NCI-H1930 (cell line): ENCODE results near the gene MAIP1.
"Not testable (repeated sequence)": the region's sequence is repeated elsewhere in the genome, so short reads cannot be mapped to it uniquely, and the experiment has no call there.

Experiments used
- DNase-seq, 2 experiments: peaks; one replicate each; lab custom pipeline; 2025; lab: John Stamatoyannopoulos, UW

MAIP1 gene, protein sequence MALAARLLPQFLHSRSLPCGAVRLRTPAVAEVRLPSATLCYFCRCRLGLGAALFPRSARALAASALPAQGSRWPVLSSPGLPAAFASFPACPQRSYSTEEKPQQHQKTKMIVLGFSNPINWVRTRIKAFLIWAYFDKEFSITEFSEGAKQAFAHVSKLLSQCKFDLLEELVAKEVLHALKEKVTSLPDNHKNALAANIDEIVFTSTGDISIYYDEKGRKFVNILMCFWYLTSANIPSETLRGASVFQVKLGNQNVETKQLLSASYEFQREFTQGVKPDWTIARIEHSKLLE

DNA sequence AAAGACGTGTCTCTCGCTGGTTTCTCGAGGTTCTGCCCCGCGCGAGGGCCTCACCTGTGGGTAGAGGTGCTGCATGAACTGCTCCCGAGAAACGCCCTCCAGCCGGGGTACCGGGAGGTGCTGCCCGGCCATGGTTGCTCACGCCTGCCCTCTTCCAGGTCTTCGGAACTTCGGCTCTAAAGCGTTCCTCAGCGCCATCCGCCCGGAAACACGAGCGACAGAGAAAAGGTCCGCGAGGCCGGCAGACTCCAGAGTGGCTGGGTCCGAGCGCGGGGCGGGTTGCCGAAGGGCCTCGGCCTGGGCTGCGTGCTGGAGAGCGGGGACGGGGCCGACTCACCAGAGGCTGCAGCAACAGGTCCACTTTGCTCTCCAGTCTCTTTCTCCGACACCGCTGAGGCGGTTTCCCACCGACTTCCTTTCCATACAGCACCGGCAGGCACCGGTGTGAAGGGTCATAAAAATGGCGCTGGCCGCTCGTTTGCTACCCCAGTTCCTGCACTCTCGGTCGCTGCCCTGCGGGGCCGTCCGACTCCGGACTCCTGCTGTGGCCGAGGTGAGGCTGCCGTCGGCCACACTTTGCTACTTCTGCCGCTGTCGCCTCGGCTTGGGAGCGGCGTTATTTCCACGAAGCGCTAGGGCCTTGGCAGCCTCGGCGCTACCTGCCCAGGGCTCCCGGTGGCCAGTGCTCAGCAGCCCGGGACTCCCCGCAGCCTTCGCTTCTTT lies at the start of gene MAIP1, which contains the start of gene TYW5:
Gene MAIP1 (plus strand): TSS at position 244 of the 723 bp plus-strand sequence. CDS start 217 bp downstream, at position 461.
Gene TYW5 (minus strand): TSS at position 153 of the 723 bp plus-strand sequence. CDS start 21 bp downstream, at position 132.
- DNase-seq: peak; percentile 63 to 68

DNA sequence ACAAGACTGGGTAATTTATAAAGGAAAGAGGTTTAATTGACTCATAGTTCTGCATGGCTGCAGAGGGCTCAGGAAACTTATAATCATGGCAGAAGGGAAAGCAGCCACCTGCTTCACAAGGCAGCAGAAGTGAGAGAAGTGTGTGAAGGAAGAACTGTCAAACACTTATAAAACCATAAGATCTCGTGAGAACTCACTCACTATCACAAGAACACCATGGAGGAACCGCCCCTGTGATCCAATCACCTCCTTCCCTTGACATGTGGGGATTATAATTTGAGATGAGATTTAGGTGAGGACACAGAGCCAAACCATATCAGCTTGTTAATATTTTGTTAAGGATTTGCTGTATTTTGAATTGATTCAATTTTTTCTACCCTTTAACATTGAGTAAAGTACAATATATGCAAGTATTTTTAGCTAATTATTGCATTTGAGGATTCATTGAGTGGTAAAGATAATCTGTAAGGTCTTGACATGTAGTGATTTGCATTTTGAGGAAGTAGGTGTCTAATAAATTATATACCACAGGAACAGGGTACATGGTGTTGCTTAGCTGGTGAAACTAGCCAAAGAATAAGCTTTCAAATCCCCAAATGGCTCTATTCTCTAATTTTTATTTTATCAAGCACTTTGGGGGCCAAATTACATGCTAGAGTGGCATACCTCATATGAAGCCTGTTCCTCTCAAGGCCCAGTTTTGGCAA lies 48.2 kb upstream of the MAIP1 start:
- DNase-seq: no peak

DNA sequence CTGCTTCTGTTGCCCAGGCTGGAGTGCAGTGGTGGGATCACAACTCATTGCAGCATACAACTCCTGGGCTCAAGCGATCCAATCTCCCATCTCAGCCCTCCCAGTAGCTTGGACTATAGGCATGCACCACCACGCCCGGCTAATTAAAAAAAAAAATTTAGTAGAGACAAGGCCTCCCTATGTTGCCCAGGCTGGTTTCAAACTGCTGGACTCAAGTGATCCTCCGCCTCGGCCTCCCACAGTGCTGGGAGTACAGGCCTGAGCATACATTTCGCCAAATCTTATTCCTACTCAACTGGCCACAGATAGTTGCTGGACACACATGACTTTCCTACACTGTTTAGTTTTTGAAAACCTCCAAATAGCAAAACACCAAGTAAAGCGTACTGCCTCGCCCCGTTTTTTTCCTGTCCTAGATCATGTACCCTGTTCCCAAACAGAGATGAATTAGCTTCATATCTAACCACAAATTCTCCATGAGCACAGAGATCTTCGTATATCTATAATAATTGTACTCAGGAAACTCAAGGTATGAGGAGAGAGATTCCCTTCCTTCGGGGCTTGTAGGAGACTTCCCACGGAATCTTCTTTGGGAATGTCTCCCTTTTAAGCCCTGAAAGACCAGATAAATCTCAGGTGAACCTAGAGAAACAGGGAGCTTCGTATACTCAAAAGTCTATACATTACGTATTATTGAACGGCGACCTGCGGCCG lies 44.9 kb upstream of the MAIP1 start:
- no peak for DNase-seq

DNA sequence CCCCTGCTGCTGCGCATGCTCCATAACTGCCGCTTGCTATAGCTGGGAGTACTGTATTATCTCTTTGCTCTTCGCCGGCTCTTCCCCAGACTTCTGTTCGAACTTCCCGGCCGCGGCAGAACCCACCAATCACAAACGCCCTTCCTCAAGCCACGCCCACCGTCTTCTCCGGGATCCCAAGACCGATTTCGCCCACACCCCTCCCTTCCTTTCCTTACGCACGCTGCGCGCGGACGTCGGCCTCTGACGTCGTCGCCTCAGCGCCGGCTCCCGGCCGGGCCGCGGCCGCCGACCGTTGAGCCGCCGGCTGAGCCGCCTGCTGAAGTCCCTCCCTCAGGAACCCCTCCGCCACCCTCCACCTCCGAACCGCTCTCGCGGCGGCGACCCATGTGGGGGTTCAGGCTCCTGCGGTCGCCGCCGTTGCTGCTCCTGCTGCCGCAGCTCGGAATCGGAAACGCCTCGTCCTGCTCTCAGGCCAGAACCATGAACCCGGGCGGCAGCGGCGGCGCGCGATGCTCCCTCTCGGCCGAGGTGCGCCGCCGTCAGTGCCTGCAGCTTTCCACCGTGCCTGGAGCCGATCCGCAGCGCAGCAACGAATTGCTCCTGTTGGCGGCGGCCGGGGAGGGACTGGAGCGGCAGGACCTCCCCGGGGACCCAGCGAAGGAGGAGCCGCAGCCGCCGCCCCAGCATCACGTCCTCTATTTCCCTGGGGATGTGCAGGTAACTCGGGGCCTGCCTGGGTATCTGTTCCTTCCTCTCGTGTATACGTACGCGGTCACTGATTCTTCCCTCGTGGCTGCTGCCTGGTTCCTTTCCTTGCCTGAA lies 44.1 kb upstream of the MAIP1 start, which contains the start of gene C2orf69:
Gene C2orf69 (plus strand): TSS at position 242 of the 825 bp plus-strand sequence. CDS start 146 bp downstream, at position 388.
- DNase-seq: peak; percentile 95 to 96

DNA sequence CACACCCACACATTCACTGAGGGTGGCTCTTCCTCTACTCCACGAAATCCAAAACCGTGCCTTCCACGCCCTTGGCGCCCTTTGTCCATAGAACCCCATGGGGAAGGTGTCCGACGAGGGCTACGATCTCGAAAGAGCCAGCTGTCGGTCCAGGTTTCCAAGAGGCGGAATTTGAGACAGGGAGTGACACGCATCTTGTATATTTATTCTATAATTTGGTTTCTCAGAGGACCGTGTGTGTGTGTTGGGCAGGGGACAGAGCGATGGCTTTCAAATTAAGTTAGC lies 43.6 kb upstream of the MAIP1 start:
- no peak for DNase-seq

DNA sequence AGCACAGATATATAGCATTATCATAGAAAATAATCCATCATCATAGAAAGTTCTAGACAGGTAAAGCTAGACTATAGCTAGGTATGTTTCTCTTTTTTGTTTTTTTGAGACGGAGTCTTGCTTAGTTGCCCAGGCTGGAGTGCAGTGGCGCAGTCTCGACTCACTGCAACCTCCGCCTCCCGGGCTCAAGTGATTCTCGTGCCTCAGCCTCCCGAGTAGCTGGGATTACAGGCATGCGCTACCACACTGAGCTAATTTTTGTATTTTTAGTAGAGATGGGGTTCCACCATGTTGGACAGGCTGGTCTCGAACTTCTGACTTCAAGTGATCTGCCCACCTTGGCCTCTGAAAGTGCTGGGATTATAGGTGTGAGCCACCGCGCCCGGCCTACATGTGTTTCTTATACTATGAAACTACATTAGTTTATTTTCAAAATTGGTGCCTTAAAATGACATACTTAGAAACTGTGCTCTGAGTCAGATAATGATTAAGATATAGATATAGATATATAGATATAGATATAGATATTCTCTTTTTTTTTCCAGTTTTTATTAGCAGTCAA lies 42.7 kb upstream of the MAIP1 start:
- DNase-seq: not testable (repeated sequence)

DNA sequence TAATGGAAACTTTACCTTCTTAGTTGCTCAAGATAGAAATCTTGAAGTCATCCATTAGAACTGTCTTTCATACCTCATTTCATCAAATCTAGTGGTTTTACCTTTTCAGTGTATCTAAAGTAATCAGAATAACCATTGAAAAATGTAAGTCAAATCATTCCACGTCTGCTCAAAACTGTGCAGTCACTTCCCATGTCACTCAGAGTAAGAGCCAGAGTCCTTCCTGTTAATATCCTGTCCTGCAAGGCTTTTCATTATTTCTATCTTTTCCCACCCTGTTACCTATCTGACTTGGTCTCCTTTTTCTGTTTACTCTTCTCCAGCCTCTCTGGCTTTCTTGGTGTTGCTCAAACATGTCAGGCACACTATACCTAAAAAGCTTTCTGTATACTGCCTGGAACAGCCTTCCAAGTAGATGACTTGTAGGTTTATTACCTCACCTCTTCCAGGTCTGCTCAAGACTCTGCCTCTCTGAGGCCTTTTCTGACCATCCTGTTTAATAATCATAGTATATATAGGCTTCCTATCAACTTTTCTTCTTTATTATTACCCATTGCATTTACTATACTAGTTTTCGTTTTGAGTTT lies 40.9 kb upstream of the MAIP1 start:
- DNase-seq: no peak

DNA sequence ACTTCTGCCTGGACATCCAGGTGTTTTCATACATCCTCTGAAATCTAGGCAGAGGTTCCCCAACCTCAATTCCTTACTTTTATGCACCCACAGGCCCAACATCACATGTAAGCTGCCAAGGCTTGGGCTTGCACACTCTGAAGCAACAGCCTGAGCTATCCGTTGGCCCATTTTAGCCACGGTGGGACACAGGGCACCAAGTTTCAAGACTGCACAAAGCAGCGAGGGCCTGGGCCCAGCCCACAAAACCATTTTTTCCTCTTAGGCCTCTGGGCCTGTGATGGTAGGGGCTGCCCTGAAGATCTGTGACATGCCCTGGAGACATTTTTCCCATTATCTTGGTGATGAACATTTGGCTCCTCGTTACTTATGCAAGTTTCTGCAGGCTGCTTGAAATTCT lies 38.4 kb upstream of the MAIP1 start:
- DNase-seq: no peak

DNA sequence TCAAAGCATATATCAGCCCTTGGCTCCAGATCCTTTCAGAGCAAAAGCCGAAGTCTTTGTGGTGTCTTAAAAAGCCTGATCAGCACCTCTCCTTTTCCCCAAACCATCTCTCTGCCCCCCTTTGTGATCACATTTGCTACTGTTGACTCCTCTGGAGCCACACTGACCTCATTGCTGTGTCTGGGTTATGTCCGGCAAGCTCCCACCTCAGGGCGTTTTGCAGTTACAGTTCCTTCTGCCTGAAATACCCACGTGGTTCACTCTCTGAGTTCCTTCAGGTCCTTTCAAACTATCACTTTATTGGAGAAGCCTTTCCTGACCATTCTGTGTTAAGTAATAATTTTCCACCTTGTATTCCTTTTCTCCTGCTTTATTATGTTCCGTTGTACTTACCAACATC lies 32.5 kb upstream of the MAIP1 start:
- no peak for DNase-seq

DNA sequence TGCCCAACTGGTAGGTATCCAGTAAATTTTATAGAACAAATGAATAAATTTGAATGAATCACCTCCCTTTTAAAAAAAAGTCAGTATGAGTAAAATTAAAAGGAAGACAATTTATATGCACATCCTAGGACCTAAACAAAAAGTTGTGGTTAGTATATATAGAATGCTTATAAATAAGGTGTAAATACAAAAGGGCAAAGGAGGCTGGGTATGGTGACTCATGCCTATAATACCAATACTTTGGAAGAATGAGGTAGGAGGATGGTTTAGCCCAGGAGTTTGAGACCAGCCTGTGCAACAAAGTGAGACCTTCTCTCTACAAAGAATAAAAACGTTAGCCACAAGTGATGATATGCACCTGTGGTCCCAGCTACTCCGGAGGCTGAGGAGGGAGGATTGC lies 31.5 kb upstream of the MAIP1 start:
- no peak for DNase-seq

DNA sequence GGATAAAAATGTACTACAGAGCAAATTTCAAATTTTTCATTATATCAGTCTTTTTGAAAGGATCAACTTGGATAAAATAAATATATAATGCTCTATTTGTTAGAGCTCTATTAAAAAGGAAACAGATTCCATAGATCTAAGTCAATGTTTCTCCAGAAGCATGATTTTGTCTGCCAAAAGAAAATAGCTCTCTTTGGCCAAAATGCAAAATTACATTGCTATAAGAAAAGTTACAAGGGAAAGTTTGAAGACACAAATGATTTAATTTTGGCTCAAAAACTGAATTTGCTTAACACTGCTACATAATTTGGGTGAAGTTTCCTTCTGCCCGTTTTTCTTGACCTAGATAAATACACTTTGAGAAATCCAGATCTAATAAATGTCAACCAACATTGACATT lies 28.6 kb upstream of the MAIP1 start:
- DNase-seq: no peak

DNA sequence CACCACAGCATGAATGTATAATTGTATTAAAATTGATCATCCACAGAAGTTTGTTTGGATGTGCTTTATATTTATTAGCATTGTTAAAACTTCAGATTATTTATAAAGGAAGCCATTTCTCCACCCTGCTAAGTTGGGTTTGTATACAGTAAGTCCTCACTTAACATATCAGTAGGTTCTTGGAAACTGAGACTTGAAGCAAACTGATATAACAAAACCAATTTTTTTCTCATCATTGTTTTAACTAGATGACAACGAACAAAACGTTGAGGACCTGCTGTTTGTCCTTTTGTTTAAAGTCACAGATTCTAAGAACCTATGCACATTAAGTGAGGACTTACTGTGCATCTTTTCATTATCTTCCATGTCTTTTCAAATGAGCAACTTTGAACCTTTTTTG lies 27.2 kb upstream of the MAIP1 start:
- DNase-seq: no peak

DNA sequence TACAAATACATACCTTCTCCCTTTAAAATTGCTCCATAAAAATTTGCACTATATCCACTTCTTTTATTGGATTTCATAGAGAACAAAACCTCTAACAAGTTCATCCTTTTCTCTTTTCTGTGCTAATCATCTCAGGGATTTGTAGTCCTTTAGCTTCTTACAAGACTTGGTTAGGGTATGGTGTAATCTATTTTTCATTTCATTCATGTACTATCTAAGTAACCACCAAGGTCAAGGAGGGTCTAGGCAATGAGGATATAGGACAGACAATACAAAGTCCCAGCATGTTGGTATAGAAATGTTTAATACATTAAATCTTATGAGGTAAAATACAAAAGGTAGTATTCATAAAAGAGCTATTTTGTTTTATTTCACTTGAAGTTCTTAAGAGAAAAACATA lies 26.8 kb upstream of the MAIP1 start:
- no peak for DNase-seq

DNA sequence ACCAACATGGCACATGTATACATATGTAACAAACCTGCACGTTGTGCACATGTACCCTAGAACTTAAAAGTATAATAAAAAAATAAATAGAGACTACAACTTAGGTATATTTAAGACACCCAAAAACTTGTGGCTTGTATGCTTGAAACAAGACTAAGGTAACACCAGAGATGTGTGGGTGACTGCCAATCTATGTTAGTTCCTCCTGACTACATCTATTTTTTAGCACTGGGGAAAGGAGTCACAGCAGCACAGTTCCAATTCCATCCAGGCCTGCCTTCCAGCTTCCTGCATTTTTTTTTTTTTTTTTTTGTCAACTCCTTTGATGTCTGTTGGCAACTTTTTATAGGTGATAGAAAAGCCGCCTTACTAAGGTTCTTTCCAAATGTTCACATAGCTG lies 26.1 kb upstream of the MAIP1 start:
- no peak for DNase-seq

DNA sequence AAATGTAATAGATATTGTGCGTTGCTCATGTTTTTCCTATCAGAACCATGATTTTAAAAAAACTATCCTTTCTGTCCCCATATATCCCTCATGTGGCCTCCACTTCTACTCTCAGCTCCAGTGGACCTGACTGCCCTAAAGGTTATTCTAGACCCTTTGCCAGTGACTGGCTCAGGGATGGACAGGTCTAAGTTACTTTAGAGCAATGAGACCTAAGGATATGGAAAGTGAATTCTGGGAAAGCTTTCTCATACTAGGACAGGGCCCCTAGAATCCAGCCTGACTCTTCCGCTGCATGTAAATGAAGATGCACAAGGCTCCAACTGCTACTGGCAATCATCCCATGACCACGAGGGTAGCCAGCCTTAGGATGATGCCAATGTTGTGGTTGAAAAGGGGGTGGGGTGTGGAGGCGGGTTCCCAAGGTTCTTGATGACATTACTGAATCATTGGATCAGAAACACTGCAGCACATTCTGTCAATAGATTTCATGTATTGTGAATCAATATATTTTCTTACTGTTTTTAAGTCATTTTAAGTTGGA lies 23.0 kb upstream of the MAIP1 start:
- DNase-seq: no peak

DNA sequence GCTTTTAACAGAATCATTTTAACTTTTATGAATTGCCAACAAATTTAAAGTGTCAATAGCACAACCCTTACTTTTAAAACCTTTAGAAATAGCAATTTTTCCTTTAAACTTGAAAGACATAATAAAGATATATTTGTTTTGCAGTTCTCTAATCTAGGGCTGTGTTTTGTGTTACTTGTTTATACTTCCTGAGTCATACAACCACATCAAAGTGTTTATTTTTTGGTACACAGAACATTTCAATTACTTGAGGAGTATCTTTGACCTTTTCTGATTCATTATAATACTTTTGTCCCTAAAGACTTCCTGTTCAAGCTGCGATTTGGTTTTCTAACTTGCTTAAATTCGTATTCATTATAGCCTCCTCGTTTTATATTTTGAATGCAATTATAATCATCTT lies 21.9 kb upstream of the MAIP1 start:
- no peak for DNase-seq

DNA sequence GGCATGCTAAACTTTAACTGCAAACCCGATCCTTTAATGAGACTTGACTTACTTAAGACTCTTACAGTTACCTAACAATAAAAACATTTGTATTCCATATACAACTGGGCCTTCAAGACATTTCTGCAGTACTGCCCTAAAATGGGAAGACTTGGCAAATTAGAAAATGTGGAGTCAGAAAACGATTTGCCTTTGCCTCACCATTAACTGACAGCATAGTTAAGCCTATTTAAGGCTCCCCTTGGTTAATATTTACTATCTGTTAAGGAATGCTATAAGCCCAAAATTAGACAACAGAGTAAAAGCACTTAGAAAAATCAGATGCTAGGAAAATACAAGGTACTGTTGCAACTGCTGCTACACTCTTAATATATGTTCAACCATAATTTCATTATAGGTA lies 18.8 kb upstream of the MAIP1 start:
- no peak for DNase-seq

DNA sequence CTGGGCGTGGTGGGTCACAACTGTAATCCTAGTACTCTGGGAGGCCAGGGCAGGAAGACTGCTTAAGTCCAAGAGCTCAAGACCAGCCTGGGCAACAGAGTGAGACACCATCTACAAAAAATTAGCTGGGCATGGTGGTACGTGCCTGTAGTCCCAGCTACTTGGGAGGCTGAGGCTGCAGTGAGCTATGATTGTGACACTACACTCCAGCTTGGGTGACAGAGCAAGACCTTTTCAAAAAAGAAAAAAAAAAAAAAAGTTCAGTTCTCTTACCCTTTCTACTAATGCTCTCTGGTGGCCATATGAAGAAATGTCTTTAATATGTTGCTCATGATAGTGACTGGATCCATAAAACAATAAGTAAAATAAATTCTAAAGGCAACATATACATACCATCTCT lies 15.0 kb upstream of the MAIP1 start:
- no peak for DNase-seq

DNA sequence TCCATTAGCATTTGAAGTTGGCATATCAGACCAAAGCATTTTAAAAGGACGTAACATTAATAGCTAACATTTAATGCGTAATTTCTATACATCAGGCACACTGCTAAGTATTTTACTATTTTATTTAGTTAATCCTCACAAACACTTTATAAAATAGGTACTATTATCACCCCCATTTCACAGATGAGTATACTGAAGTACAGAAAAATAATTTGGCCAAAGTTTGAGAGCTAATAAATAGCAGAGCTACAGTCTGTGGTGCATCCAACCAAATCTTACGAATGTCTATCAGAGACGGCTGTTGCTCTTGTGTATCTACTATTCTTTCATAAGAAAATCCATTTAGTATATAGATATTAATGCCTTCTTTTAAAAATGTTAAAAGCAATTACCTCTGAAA lies 12.0 kb upstream of the MAIP1 start:
- no peak for DNase-seq

DNA sequence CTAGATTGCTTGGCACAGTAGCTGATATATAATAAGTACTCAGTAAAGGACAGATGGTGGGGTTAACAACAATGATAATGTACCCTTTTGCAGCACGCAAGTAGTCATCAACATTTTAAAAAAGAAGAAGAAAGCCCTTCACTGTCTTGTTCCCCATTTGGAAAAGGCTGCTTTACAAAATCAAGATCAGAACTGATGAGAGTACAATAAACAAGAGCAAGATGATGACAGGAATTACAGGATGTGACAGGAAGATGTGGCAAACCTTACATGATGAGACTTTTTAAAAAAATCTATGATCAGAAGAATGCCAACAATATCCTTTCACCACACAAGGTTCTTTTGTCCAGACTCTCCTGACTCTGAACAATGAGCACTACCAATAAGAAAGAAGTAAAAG lies 9.2 kb upstream of the MAIP1 start:
- no peak for DNase-seq

DNA sequence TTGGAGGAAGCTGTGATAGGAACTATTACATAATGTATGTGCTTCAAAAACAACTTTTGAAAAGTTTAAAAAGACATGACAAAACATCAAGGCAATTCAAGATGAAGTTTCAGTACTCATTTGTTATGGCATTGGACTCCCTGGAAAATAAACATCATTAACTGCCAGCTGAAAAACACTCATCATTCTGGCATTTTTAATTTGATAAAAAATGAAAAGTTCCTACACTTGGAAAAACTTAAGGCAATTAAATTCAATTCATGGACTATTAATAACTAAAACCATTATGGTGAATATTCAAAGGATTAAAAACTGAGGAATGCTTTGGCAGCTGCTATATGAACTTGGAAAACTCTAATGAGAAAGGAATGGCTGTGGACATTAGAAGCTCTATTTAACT lies 8.5 kb upstream of the MAIP1 start:
- DNase-seq: no peak
